Heart left ventricle (tissue), 16 donors: Measurements from ENCODE around the gene ATF6. TPM values are rescaled to one million over a fixed set of nuclear protein-coding genes. Genes with fewer than 3 reads are reported as not detected.

Source experiments
- ATAC-seq, 4 donors: fragments of 200-7000 bp; cut with Tn5 transposase; one replicate each; pipeline ENCODE4 v1.9.1; 2020 to 2022; ENCODE audit warnings: moderate library complexity in 4 of 4, mild to moderate bottlenecking in 3 of 4, moderate number of reproducible peaks in 1 of 4
- DNase-seq, 5 donors: peaks; one replicate each; pipeline ENCODE4 v3.0.0-alpha.2; 2020
- H3K27ac ChIP-seq, 12 donors: fragments of 200-600 bp; sonication (generic) in 4 of 12; one replicate each; pipeline versions ENCODE4 v1.5.0 to v1.8.0; 2016 to 2022; ENCODE audit warnings: mild to moderate bottlenecking in 2 of 12
- H3K27me3 ChIP-seq, 9 donors: fragments of 200-600 bp; sonication (generic) in 2 of 9; one replicate each; pipeline versions ENCODE4 v1.5.1 to v1.8.0; 2016 to 2022; ENCODE audit warnings: mild to moderate bottlenecking in 3 of 9
- H3K36me3 ChIP-seq, 9 donors: fragments of 200-600 bp; sonication (generic) in 2 of 9; one replicate each; pipeline versions ENCODE4 v1.5.0 to v1.8.0; 2018 to 2022; ENCODE audit warnings: mild to moderate bottlenecking in 2 of 9
- H3K4me1 ChIP-seq, 12 donors: fragments of 200-600 bp; sonication (generic) in 4 of 12; one replicate each; pipeline versions ENCODE4 v1.5.0 to v1.8.0; 2016 to 2022; ENCODE audit warnings: mild to moderate bottlenecking in 3 of 12
- H3K4me3 ChIP-seq, 12 donors: fragments of 200-600 bp; sonication (generic) in 4 of 12; one replicate each; pipeline versions ENCODE4 v1.5.0 to v1.8.0; 2017 to 2022; ENCODE audit warnings: mild to moderate bottlenecking in 9 of 12, moderate library complexity in 4 of 12
- H3K9me3 ChIP-seq, 12 donors: fragments of 200-600 bp; sonication (generic) in 4 of 12; one replicate each; pipeline versions ENCODE4 v1.5.0 to v1.8.0; 2016 to 2022; ENCODE audit warnings: mild to moderate bottlenecking in 1 of 12
- CTCF ChIP-seq, 12 donors: fragments of 200-600 bp; sonication (generic) in 4 of 12; IDR thresholded peaks; one replicate each; pipeline versions ENCODE4 v1.5.0 to v1.8.0; 2018 to 2022; ENCODE audit warnings: antibody characterized with exemption in 12 of 12, mild to moderate bottlenecking in 5 of 12
- POLR2A ChIP-seq, 2 donors: fragments of 450-650 bp; IDR thresholded peaks; one replicate each; pipeline ENCODE4 v1.6.1; 2017; ENCODE audit warnings: antibody characterized with exemption in 2 of 2, mild to moderate bottlenecking in 2 of 2, moderate library complexity in 2 of 2
- WGBS, 4 donors: extraction: QIAGEN DNeasy Blood & Tissue Kit in 2 of 4; methylation state at CpG; one replicate each; pipeline versions ENCODE4 v1.1.5 to v1.1.7; 2013 to 2018; 5-methylcytosine and 5-hydroxymethylcytosine counted together
- intact Hi-C, 10 donors: fragments of 100-400 bp; cut with DNase I; formaldehyde crosslinking; loops; one replicate each; pipeline versions ENCODE4 v1.11.1 to v1.14.2; 2022
- polyA plus RNA-seq, 2 donors: library from polyadenylated mRNA; stranded (reverse); fragments of 200-250 nt; gene quantifications; one replicate each; pipeline ENCODE4 v1.2.3, GENCODE V29; 2013
- total RNA-seq, 9 donors: library from RNA; depleted of rRNA in 2 of 9; stranded (reverse); fragments of >200 nt in 2 of 9; fragmentation: NEBNext Ultra II Directional in 3 of 9; extraction: Animal tissue kit (Norgen Biotek cat#: 25700) in 3 of 9; gene quantifications; one replicate each; pipeline versions ENCODE4 v1.1.0 to v1.2.4, GENCODE V29; 2016 to 2023
- donor health status: ischemic (EF 13 %, LVEDD 7.1; RV severe dilation, severe dysfunction).
- donor health status: healthy with polysubstance abuse.
- donor health status: DM: no; HTN: yes; CAD: no.
- donor health status: DM: no; HTN: no; CAD: no.
- donor health status: ischemic (EF 25% LVEDD 6.9; RV normal size, moderate dysfunction).
- donor health status: ischemic (EF 25% LVEDD 5.7; RV mildly dilated, moderate dysfunction).
- donor health status: healthy.
- donor health status: DM: yes; HTN: yes; CAD: no.
- donor health status: ischemic (EF 35%, LVEDD 5.7; RV mildly dilated, moderate dysfunction).
- donor health status: nonischemic (EF 11% LVEDD 7.7; RV severe dilation, severe dysfunction).
- donor health status: DM: yes; HTN: yes; CAD: no.
- donor health status: PGD.
- donor health status: ischemic (EF 29% LVEDD 5.4; RV normal size, mild dysfunction).
- donor health status: nonischemic (EF 23%, LVEDD 6.1; RV moderate dilation, normal function).

Gene ATF6
- total and polyA plus RNA-seq, 11 donors: 3.0 to 24.4 (median 16.3) TPM

DNA sequence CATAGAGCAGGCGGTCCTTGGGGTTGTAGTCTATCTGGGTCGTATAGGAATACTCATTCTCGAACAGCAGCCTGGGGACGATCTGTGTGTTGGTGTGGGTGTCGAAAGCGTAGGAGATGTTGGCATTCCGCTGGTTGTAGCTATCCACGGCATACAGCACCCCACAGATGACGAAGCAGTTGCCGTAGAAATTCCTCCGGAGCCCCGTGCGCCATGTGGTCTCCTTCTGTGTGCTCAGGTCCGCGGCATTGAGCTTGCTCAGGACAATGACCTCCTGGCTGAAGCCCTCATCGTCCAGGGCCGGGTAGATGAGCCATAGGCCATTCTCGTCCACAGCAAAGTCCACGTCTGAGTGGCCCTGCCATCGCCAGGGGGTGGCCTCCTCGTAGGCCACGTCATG is 217.6 kb downstream of the ATF6 start:
- Histone ChIP-seq H3K27ac (no peak overlapping the region), H3K9me3 (peaks cover 0 to 15% (median 8%) of the 10 kb centered on the region in 12 donors), H3K4me3 (no peak overlapping the region), H3K36me3 (peaks cover 0 to 17% (median 0%) of the 10 kb centered on the region in 9 donors), H3K27me3 (no peaks in the 10 kb centered on the region), H3K4me1 (peaks cover 0 to 1% (median 0%) of the 10 kb centered on the region in 12 donors)
- intact Hi-C loops: no loop called here
- no peak for ATAC-seq
- no peak for TF ChIP-seq POLR2A (IDR thresholded peaks at IDR 0.05)
- no peak for TF ChIP-seq CTCF (IDR thresholded peaks at IDR 0.05)
- no peak for DNase-seq
- WGBS, 4 donors: 90 to 96% (median 92%) methylated on average over 14 to 22 of the region's 22 CpGs

DNA sequence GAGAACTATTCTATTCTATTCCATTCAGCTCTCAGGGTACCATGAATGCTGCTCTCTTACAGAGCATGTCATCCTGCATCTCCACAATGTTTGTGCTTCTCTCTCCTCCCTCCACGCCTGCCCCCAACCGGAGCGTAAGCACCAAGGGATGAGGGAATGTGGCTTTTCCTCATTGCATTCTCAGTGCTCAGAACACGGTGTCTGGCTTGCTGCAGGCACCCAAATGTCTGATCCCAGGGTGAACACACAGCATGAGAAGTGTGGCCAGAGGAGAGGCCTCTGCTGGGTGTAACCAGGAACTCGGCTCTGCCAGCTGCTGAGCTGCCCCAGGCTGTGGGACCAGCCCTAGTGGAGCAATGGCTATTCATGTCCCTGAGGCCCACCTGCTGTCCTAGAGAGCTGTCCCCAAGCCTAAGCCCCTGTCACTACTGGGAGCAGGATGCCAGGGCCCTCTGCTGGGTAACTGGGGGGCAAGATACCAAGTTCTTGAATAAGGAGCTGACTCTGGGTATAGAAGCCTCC is 219.2 kb downstream of the ATF6 start:
- DNase-seq (no peak), ATAC-seq (no peak)
- WGBS, 4 donors: 73 to 91% (median 76%) methylated on average over 5 of the region's 5 CpGs
- Histone ChIP-seq H3K27ac (peak overlapping the region in 1 of 12 donors; percentile 65), H3K9me3 (peaks cover 0 to 15% (median 8%) of the 10 kb centered on the region in 12 donors), H3K27me3 (no peaks in the 10 kb centered on the region), H3K36me3 (peaks cover 0 to 17% (median 0%) of the 10 kb centered on the region in 9 donors), H3K4me1 (peaks cover 0 to 15% (median 0%) of the 10 kb centered on the region in 12 donors), H3K4me3 (no peak overlapping the region)
- intact Hi-C loops: no loop called here
- no peak for TF ChIP-seq POLR2A (IDR thresholded peaks at IDR 0.05)
- TF ChIP-seq CTCF (IDR thresholded peaks at IDR 0.05): no peak

GRCh38 chr1:161986328-161986727 is 220.2 kb downstream of the ATF6 start:
- Histone ChIP-seq H3K4me1 (peaks cover 0 to 18% (median 0%) of the 10 kb centered on the region in 12 donors), H3K4me3 (no peak overlapping the region), H3K27ac (peak overlapping the region in 1 of 12 donors; percentile 65), H3K27me3 (no peaks in the 10 kb centered on the region), H3K36me3 (peaks cover 0 to 17% (median 0%) of the 10 kb centered on the region in 9 donors), H3K9me3 (peaks cover 0 to 15% (median 8%) of the 10 kb centered on the region in 12 donors)
- intact Hi-C loops: no loop called here
- peak in 2 of 5 donors; percentile 49 to 70 for DNase-seq
- no peak for TF ChIP-seq CTCF (IDR thresholded peaks at IDR 0.05)
- no peak for TF ChIP-seq POLR2A (IDR thresholded peaks at IDR 0.05)
- peak in 2 of 4 donors; percentile 39 to 48 for ATAC-seq
- WGBS, 4 donors: 68 to 85% (median 75%) methylated on average over 4 of the region's 4 CpGs

- Histone ChIP-seq H3K9me3 (peaks cover 0 to 17% (median 8%) of the 10 kb centered on the region in 12 donors), H3K36me3 (peaks cover 0 to 17% (median 0%) of the 10 kb centered on the region in 9 donors), H3K27ac (peak overlapping the region in 1 of 12 donors; percentile 65), H3K4me1 (peaks cover 0 to 18% (median 0%) of the 10 kb centered on the region in 12 donors), H3K27me3 (no peaks in the 10 kb centered on the region), H3K4me3 (no peak overlapping the region)
- no peak for ATAC-seq
- intact Hi-C loops: no loop called here
- DNase-seq: no peak
- TF ChIP-seq CTCF (IDR thresholded peaks at IDR 0.05) (no peak), POLR2A (IDR thresholded peaks at IDR 0.05) (no peak)
- WGBS, 4 donors: 60 to 77% (median 67%) methylated on average over 1 of the region's 1 CpG
These were observed 221.2 kb downstream of the ATF6 start for GRCh38 chr1:161987303-161987702.
